Neural cell (in vitro differentiated cells): ENCODE results near the gene SH3TC1.

ENCODE experiments used
- CTCF ChIP-seq: fragments of 450-650 bp; IDR thresholded peaks from 2 replicates; pipeline ENCODE4 v1.5.1; 2014; ENCODE audit warnings: antibody characterized with exemption, mild to moderate bottlenecking, moderate library complexity; ENCODE audit not compliant: poor library complexity, severe bottlenecking
- EP300 ChIP-seq: fragments of 450-650 bp; conservative IDR thresholded peaks from 2 replicates; pipeline ENCODE4 v1.6.1; 2014; ENCODE audit warnings: antibody characterized with exemption, mild to moderate bottlenecking, moderate library complexity; ENCODE audit not compliant: poor library complexity, severe bottlenecking
- EZH2 ChIP-seq: fragments of 200-600, 300-800 bp; shearing (Covaris generic), sonication (generic); IDR thresholded peaks from 2 replicates; pipeline ENCODE4 v1.6.1; 2014; ENCODE audit warnings: antibody characterized with exemption, low read length, borderline replicate concordance, mild to moderate bottlenecking; ENCODE audit not compliant: insufficient read depth, poor library complexity, severe bottlenecking
- MXI1 ChIP-seq: fragments of 450-650 bp; conservative IDR thresholded peaks from 2 replicates; pipeline ENCODE4 v1.6.1; 2014; ENCODE audit warnings: antibody characterized with exemption, mild to moderate bottlenecking; ENCODE audit not compliant: poor library complexity, severe bottlenecking
- POLR2AphosphoS5 ChIP-seq: IDR thresholded peaks from 2 replicates; pipeline ENCODE4 v1.6.1; 2012
- RAD21 ChIP-seq: fragments of 450-650 bp; conservative IDR thresholded peaks from 2 replicates; pipeline ENCODE4 v1.6.1; 2014; ENCODE audit warnings: antibody characterized with exemption, mild to moderate bottlenecking, moderate library complexity
- REST ChIP-seq: IDR thresholded peaks from 2 replicates; pipeline ENCODE4 v1.6.1; 2012; ENCODE audit warnings: borderline replicate concordance
- SMC3 ChIP-seq: fragments of 450-650 bp; conservative IDR thresholded peaks from 2 replicates; pipeline ENCODE4 v1.6.1; 2014; ENCODE audit warnings: antibody characterized with exemption, mild to moderate bottlenecking, moderate library complexity; ENCODE audit not compliant: poor library complexity
- TAF1 ChIP-seq: IDR thresholded peaks from 2 replicates; pipeline ENCODE4 v1.6.1; 2012; ENCODE audit warnings: low read depth

- TF ChIP-seq CTCF (no peak), REST (no peak), RAD21 (no peak), EP300 (no peak), POLR2AphosphoS5 (no peak), EZH2 (no peak), SMC3 (no peak), TAF1 (no peak), MXI1 (no peak)
Observed at GRCh38 chr4:8236920-8237195, 37.8 kb downstream of the SH3TC1 start.
